HCT116 (cell line): Measurements from ENCODE around the gene RASGRF2. TPM values are rescaled to one million over a fixed set of nuclear protein-coding genes. Genes with fewer than 3 reads are reported as not detected.

Experiments
- ATAC-seq: fragments of 200-7000 bp; cut with Tn5 transposase; 2 replicates; pipeline ENCODE4 v1.9.1; 2020; ENCODE audit warnings: mild to moderate bottlenecking, moderate library complexity
- BruUV-seq: library from RNA; stranded (reverse); fragments of 400-500 nt; replicated peaks from 2 replicates; lab custom pipeline; 2021; lab: Mats Ljungman, UMichigan
- CTCF ChIA-PET: fragments of 300-600 bp; sonication (Branson Sonifier 250); formaldehyde crosslinking; loops from one replicate; lab custom pipeline; 2021; ENCODE audit warnings: antibody characterized with exemption; lab: Charles Lee
- POLR2A ChIA-PET: fragments of 300-600, 350-600 bp; sonication (Branson Sonifier 250); formaldehyde crosslinking; loops from one replicate; lab custom pipeline; 2021; ENCODE audit warnings: antibody characterized with exemption; lab: Charles Lee
- RAD21 ChIA-PET, 2 experiments: fragments of 300-600 bp; sonication (Branson Sonifier 250); formaldehyde crosslinking; loops; one replicate each; lab custom pipeline; 2023; ENCODE audit warnings: low total read pairs in 2 of 2; ENCODE audit not compliant: uncharacterized antibody in 2 of 2, unreplicated experiment in 2 of 2, low non-redundant PET in 1 of 2; lab: Charles Lee
- DNase-seq: peaks from one replicate; pipeline ENCODE4 v3.0.0-alpha.2; 2010; ENCODE audit warnings: low read depth, low spot score
- H2AFZ ChIP-seq: fragments of 200-600 bp; shearing (Covaris generic), sonication (generic); 2 replicates; pipeline ENCODE4 v1.6.1; 2017; ENCODE audit warnings: low read depth, mixed run types, mixed read lengths, antibody characterized with exemption, low read length; ENCODE audit not compliant: poor library complexity, severe bottlenecking
- H3K27ac ChIP-seq: 2 replicates; pipeline ENCODE4 v1.5.1; 2012; ENCODE audit warnings: low read depth, low read length
- H3K27me3 ChIP-seq: fragments of 200-600 bp; sonication (generic); 2 replicates; pipeline ENCODE4 v1.6.1; 2016; ENCODE audit warnings: mixed run types, low read length, mixed read lengths; ENCODE audit not compliant: insufficient read depth
- H3K36me3 ChIP-seq, 2 experiments: fragments of 200-500 bp in 1 of 2; fragments of 200-600 bp in 1 of 2; sonication (Bioruptor generic) in 1 of 2; sonication (generic) in 1 of 2; 2 replicates each; pipeline versions ENCODE4 v1.5.1 to v1.6.1; 2014 to 2016; ENCODE audit warnings: low read length in 2 of 2, inconsistent platforms in 1 of 2, mixed read lengths in 1 of 2, mixed run types in 1 of 2; ENCODE audit not compliant: insufficient read depth in 2 of 2, control insufficient read depth in 1 of 2
- H3K4me1 ChIP-seq, 2 experiments: fragments of 200-600 bp in 1 of 2; sonication (generic) in 1 of 2; 2 replicates each; pipeline versions ENCODE4 v1.5.1 to v1.6.1; 2012 to 2017; ENCODE audit warnings: low read length in 2 of 2, inconsistent platforms in 1 of 2, mild to moderate bottlenecking in 1 of 2, mixed read lengths in 1 of 2, mixed run types in 1 of 2, moderate library complexity in 1 of 2; ENCODE audit not compliant: insufficient read depth in 2 of 2, control insufficient read depth in 1 of 2
- H3K4me2 ChIP-seq: fragments of 200-600 bp; sonication (generic); 2 replicates; pipeline ENCODE4 v1.6.1; 2017; ENCODE audit warnings: mixed run types, low read length, mixed read lengths
- H3K4me3 ChIP-seq, 2 experiments: fragments of 200-600 bp in 1 of 2; sonication (generic) in 1 of 2; replicated peaks in 1 of 2; 2 replicates each; pipeline ENCODE4 v1.5.1; 2011 to 2016; ENCODE audit warnings: low read length in 2 of 2, control low read depth in 1 of 2, low read depth in 1 of 2, mild to moderate bottlenecking in 1 of 2, mixed read lengths in 1 of 2, mixed run types in 1 of 2
- H3K79me2 ChIP-seq: fragments of 200-600 bp; sonication (generic); 2 replicates; pipeline ENCODE4 v1.6.1; 2017; ENCODE audit warnings: mild to moderate bottlenecking, mixed run types, low read length, moderate library complexity, mixed read lengths; ENCODE audit not compliant: insufficient read depth
- H3K9ac ChIP-seq: fragments of 200-600 bp; sonication (generic); 2 replicates; pipeline ENCODE4 v1.6.1; 2016; ENCODE audit warnings: low read length, mixed read lengths
- H3K9me2 ChIP-seq: fragments of 200-600 bp; sonication (generic), shearing (Covaris generic); 2 replicates; pipeline ENCODE4 v1.6.1; 2017; ENCODE audit warnings: mixed run types, mild to moderate bottlenecking, moderate library complexity; ENCODE audit not compliant: insufficient read depth
- H3K9me3 ChIP-seq, 2 experiments: fragments of 200-500 bp in 1 of 2; fragments of 200-600 bp in 1 of 2; sonication (Bioruptor generic) in 1 of 2; sonication (generic) in 1 of 2; 2 replicates each; pipeline ENCODE4 v1.6.1; 2014 to 2017; ENCODE audit warnings: low read length in 2 of 2, mixed read lengths in 2 of 2, inconsistent platforms in 1 of 2, low read depth in 1 of 2, mild to moderate bottlenecking in 1 of 2, mixed run types in 1 of 2, moderate library complexity in 1 of 2; ENCODE audit not compliant: control insufficient read depth in 1 of 2, insufficient read depth in 1 of 2
- H4K20me1 ChIP-seq: fragments of 200-600 bp; sonication (generic), shearing (Covaris generic); 2 replicates; pipeline ENCODE4 v1.6.1; 2017; ENCODE audit warnings: mixed run types, mild to moderate bottlenecking, moderate library complexity; ENCODE audit not compliant: insufficient read depth
- CEBPB ChIP-seq: IDR thresholded peaks from 2 replicates; pipeline ENCODE4 v1.6.1; 2012; ENCODE audit warnings: low read depth
- CTCF ChIP-seq, 3 experiments: fragments of 200-600 bp in 1 of 3; sonication (generic) in 1 of 3; IDR thresholded peaks in 2 of 3; conservative IDR thresholded peaks in 1 of 3; 2 replicates each; pipeline ENCODE4 v1.5.1; 2012 to 2017; ENCODE audit warnings: low read depth in 2 of 3, low read length in 2 of 3, antibody characterized with exemption in 1 of 3, borderline replicate concordance in 1 of 3, control low read depth in 1 of 3, mild to moderate bottlenecking in 1 of 3, mixed read lengths in 1 of 3, mixed run types in 1 of 3, moderate library complexity in 1 of 3; ENCODE audit not compliant: insufficient read depth in 1 of 3
- EGR1 ChIP-seq: IDR thresholded peaks from 2 replicates; pipeline ENCODE4 v1.6.1; 2012; ENCODE audit warnings: low read depth
- MAX ChIP-seq: IDR thresholded peaks from 2 replicates; pipeline ENCODE4 v1.6.1; 2012
- POLR2A ChIP-seq: IDR thresholded peaks from 2 replicates; pipeline ENCODE4 v1.7.0; 2011; ENCODE audit warnings: borderline replicate concordance; ENCODE audit not compliant: insufficient read depth, insufficient read length; ENCODE audit errors: extremely low read depth
- REST ChIP-seq: IDR thresholded peaks from 2 replicates; pipeline ENCODE4 v1.6.1; 2012; ENCODE audit warnings: low read depth
- SIN3A ChIP-seq: IDR thresholded peaks from 2 replicates; pipeline ENCODE4 v1.6.1; 2012; ENCODE audit warnings: low read depth
- SP1 ChIP-seq: IDR thresholded peaks from 2 replicates; pipeline ENCODE4 v1.6.1; 2012; ENCODE audit warnings: low read depth
- ZBTB33 ChIP-seq: IDR thresholded peaks from 2 replicates; pipeline ENCODE4 v1.6.1; 2011; ENCODE audit warnings: mild to moderate bottlenecking, low read length, moderate library complexity; ENCODE audit not compliant: insufficient replicate concordance; ENCODE audit errors: extremely low read depth
- ZFX ChIP-seq: fragments of 450-650 bp; IDR thresholded peaks from 2 replicates; pipeline ENCODE4 v1.6.1; 2017
- intact Hi-C: fragments of 100-400 bp; cut with micrococcal nuclease; formaldehyde crosslinking; loops from 2 replicates; pipeline ENCODE4 v1.10.0; 2022
- total RNA-seq: library from RNA; stranded (reverse); gene quantifications from one replicate; pipeline ENCODE4 v1.2.1, GENCODE V29; 2021; ENCODE audit not compliant: unreplicated experiment

Gene RASGRF2
- total RNA-seq, 1 experiment from 2014 or later: 0.05 TPM

GRCh38 chr5:81232464-81233079 is 272.4 kb downstream of the RASGRF2 start:
- Histone ChIP-seq H3K79me2 (no peaks in the 10 kb centered on the region), H3K4me3 (no peak overlapping the region), H3K36me3 (0 out of 4 replicates have a peak, but pooled peaks cover 0 to 2% of the 10 kb centered on the region in 2 experiments), H3K9me3 (no peaks in the 10 kb centered on the region), H4K20me1 (no peaks in the 10 kb centered on the region), H3K4me2 (no peak overlapping the region), H3K4me1 (no peaks in the 10 kb centered on the region), H3K9ac (no peak overlapping the region), H2AFZ (no peak overlapping the region), H3K27ac (no peak overlapping the region), H3K27me3 (no peaks in the 10 kb centered on the region)
- intact Hi-C loops: no loop called here
- ChIA-PET POLR2A (no interaction called here), CTCF (no interaction called here), RAD21 (no interaction called here)
- DNase-seq (no peak), ATAC-seq (no peak)
- TF ChIP-seq EGR1 (no peak), ZBTB33 (no peak), CEBPB (no peak), CTCF (IDR thresholded peaks at IDR 0.05 in 2 of 3, conservative IDR thresholded peaks at IDR 0.05 in 1 of 3; ENCODE audit: borderline replicate concordance in 1 of 3, insufficient read depth in 1 of 3, low read depth in 2 of 3, low read length in 2 of 3) (no peak), REST (no peak), SIN3A (no peak), SP1 (no peak), MAX (no peak), POLR2A (no peak), ZFX (no peak)
- TF ChIP-seq, all 23 proteins: peak for 0
- no peaks in the 10 kb centered on the region for H3K9me2 ChIP-seq
- no TSS peak for BruUV-seq
